Forelimb muscle (tissue), 1 donor: ENCODE results near the gene HSDL1. TPM values are rescaled to one million over a fixed set of nuclear protein-coding genes. Genes with fewer than 3 reads are reported as not detected.

ENCODE experiments used
- DNase-seq: peaks from one replicate; pipeline ENCODE4 v3.0.0-alpha.2; 2013; ENCODE audit warnings: low read depth
- polyA plus RNA-seq: library from polyadenylated mRNA; unstranded; fragments of 120-200 nt; gene quantifications from one replicate; pipeline ENCODE4 v1.2.1, GENCODE V29; 2013; ENCODE audit not compliant: insufficient read length

The HSDL1 gene
- polyA plus RNA-seq = 17.3 TPM

- peak; percentile 51 for DNase-seq
Measured at GRCh38 chr16:84144859-84145639, at the start of gene HSDL1, which contains the start of gene DNAAF1. TSS of gene HSDL1 (minus strand) at chr16:84145177. CDS start at chr16:84131321, 13,856 bp downstream. TSS of gene DNAAF1 (plus strand) at chr16:84145308. CDS start at chr16:84145441, 133 bp downstream.

- no peak for DNase-seq
Measured at GRCh38 chr16:84194018-84194417, 49.0 kb upstream of the HSDL1 start.

GRCh38 chr16:84193480-84193879, 48.5 kb upstream of the HSDL1 start:
- DNase-seq = no peak

GRCh38 chr16:84191466-84191865, 46.5 kb upstream of the HSDL1 start:
- no peak for DNase-seq

- no peak for DNase-seq
Measured at GRCh38 chr16:84190731-84191388, 45.9 kb upstream of the HSDL1 start, which contains the start of gene ADAD2. TSS of gene ADAD2 (plus strand) at chr16:84191157. CDS start at chr16:84191231, 74 bp downstream.

- DNase-seq = peak; percentile 81
Measured at GRCh38 chr16:84186685-84187437, 41.9 kb upstream of the HSDL1 start, which contains the start of gene TAF1C. TSS of gene TAF1C (minus strand) at chr16:84187057. CDS start at chr16:84184988, 2,069 bp downstream.

- DNase-seq = no peak
Measured at GRCh38 chr16:84184775-84185174, 39.8 kb upstream of the HSDL1 start.

GRCh38 chr16:84183911-84184591, 39.1 kb upstream of the HSDL1 start:
- no peak for DNase-seq

- DNase-seq = no peak
Measured at GRCh38 chr16:84183572-84183875, 38.5 kb upstream of the HSDL1 start.

GRCh38 chr16:84182680-84183571, 37.9 kb upstream of the HSDL1 start:
- DNase-seq = no peak

GRCh38 chr16:84182104-84182503, 37.1 kb upstream of the HSDL1 start:
- no peak for DNase-seq

GRCh38 chr16:84181144-84181915, 36.4 kb upstream of the HSDL1 start:
- no peak for DNase-seq

- DNase-seq = no peak
Measured at GRCh38 chr16:84180519-84181140, 35.7 kb upstream of the HSDL1 start.

- no peak for DNase-seq
Measured at GRCh38 chr16:84179612-84180320, 34.8 kb upstream of the HSDL1 start.

- no peak for DNase-seq
Measured at GRCh38 chr16:84178892-84179611, 34.1 kb upstream of the HSDL1 start.

GRCh38 chr16:84178146-84178765, 33.3 kb upstream of the HSDL1 start:
- DNase-seq = no peak

GRCh38 chr16:84177741-84178073, 32.7 kb upstream of the HSDL1 start:
- no peak for DNase-seq
